T-cell (primary cell): ENCODE data around the gene SNX33. TPM values are rescaled to one million over a fixed set of nuclear protein-coding genes. Genes with fewer than 3 reads are reported as not detected.

Experiments used
- total RNA-seq, 35 experiments: library from RNA in 6 of 35; stranded (reverse) in 6 of 35; fragments of 120-200 nt in 1 of 35; gene quantifications; one replicate each; pipeline versions ENCODE4 v1.2.1 to v1.2.4 and lab custom pipeline; 2013 to 2026

SNX33 gene
- total RNA-seq, 5 donors from 2014 or later (not counting 1 experiment from before 2014, with no cell fraction given): 1.4 to 3.4 (median 2.5) TPM

Other genes starting within 250 kb of the SNX33 start
- 100 to 1,000 TPM; 117 to 137 (median 136) TPM for gene SIN3A, start 196.2 kb upstream of the SNX33 start, total RNA-seq
- 10 to 100 TPM; 12.7 to 19.6 (median 16.3) TPM for gene PTPN9, start 68.6 kb upstream of the SNX33 start, total RNA-seq
- 10 to 100 TPM; 17.7 to 26.7 (median 20.8) TPM for gene SNUPN, start 22.2 kb upstream of the SNX33 start, total RNA-seq
- gene IMP3, start 7.7 kb upstream of the SNX33 start, total RNA-seq: 10 to 100 TPM; 39.6 to 86.6 (median 81.8) TPM
- under 1 TPM in 3 of 5 donors, not detected in 2; 0.06 to 0.07 (median 0.06) TPM for gene CSPG4, start 64.9 kb downstream of the SNX33 start, total RNA-seq
- 10 to 100 TPM; 28.6 to 40.9 (median 36.9) TPM for gene UBE2Q2, start 195.5 kb downstream of the SNX33 start, total RNA-seq